Esophagus mucosa (tissue), 1 donor: ENCODE results near the gene SH3RF2. TPM values are rescaled to one million over a fixed set of nuclear protein-coding genes. Genes with fewer than 3 reads are reported as not detected.

Source experiments
- ATAC-seq: fragments of 200-7000 bp; cut with Tn5 transposase; one replicate; pipeline ENCODE4 v1.9.1; 2020
- total RNA-seq: library from RNA; stranded (reverse); gene quantifications from one replicate; pipeline ENCODE4 v1.2.4, GENCODE V29; 2023
- donor health status: DM: yes; HTN: yes; CAD: no.

Gene SH3RF2
- total RNA-seq, 1 donor from 2014 or later = 49.8 TPM

DNA sequence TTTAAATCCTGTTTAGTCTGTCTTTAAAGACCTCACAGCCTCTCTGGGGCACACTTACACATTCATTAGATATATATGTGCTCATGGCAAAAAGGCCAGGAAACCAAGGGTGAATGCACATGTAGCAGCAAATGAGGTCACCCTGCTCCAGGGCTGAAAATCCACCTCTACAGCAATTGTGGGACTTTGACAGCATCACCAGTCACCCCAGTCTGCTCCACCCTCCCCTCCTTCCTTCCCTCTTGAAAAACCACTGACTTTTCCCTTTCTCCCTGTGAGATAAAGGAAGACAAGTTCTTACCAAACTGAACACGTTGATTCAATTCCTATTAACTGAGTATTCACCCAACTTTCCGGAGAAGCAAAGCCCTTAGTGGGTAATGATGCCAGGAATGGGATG, 15.2 kb upstream of the SH3RF2 start:
- peak; percentile 92 for ATAC-seq

DNA sequence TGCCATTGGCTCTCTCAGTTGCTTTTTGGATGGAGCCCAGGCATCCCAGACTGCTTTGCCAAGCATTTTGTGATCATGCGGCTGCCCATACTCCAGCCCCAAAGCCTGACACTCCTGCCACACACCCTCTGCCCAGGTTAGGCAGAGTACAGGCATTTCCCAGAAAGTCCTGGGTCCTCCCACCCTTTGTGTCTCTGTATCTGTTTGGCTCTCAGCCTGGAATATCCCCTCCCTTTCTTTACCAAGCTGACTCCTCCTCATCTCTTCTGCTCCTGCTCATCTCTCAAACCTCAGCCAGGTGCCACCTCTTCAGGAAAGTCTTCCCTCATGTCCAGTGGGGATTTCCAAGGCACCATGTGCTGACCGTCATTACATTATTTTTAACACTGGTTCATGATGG, 14.3 kb upstream of the SH3RF2 start:
- peak; percentile 73 for ATAC-seq

DNA sequence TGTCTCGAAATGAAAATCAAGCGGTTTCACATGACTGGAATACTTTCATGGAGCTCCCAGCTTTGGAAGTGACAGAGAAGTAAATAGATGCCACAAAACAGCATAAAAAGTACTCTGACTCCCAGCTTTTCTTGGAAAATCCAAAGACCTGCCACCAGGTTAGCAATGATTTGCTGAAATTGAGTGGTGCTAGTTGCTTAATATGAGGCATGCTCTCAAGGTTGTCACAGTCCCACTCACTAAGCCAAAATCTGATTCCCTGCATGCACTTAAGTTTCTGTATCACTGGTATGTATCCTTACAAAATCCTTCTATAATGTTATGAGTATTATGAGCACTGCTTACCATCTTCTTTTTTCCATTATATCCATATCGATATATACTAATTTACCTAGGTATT, 13.0 kb upstream of the SH3RF2 start:
- no peak for ATAC-seq

DNA sequence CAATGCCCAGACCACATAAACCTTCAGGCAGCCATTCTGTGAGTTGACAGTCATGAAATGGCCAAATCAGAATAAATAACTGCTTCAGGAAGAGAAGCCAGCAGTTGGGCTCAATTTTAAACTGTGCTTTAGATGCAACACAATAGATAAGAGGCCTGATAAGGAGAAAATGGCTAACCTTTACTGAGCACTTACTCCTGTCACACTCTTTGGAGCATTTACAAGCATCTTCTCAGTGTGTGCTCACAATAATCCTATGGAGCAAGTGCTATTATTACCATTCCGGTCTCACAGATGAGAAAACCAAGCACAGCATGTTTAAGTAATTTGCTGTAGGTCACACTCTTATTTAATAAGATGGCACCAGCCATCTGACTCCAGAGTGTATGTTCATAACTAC, 11.5 kb upstream of the SH3RF2 start:
- ATAC-seq = no peak

DNA sequence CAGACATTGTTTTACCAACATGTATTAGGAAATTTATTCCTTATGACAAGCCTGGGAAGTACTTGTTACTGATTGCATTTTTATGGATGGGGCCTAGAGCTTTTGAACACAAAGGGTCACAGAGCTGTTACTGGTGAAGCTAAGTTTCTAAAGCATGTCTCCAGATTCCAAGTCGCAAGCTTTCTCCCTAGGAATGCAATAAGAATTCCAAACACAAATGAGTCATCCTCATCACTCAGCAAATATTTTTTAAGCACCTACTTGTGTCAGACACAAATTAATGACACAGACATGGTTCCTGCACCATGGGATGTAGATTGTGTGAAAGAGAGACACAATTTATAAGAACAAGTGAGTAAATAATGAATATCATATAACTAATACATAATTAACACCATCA, 11.0 kb upstream of the SH3RF2 start:
- ATAC-seq = no peak

DNA sequence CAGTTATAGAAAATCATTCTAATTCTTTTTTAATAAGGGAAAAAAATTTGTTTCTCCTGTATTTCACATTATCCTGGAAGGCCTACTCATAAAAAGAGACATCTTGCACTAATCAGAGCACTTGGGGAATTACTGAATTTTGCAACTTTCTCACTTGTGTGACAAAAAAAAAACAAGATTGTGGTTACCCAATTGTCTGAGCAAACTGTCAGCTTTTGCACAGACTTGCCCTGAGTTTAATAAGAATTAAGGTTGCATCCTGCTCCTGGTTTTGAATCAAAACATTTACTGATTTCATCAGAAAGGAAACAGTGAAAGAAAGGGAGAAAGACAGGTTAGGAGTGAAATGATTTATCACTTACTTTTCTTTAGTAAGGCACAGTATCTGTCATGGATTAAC, 10.6 kb upstream of the SH3RF2 start:
- ATAC-seq = peak; percentile 61

DNA sequence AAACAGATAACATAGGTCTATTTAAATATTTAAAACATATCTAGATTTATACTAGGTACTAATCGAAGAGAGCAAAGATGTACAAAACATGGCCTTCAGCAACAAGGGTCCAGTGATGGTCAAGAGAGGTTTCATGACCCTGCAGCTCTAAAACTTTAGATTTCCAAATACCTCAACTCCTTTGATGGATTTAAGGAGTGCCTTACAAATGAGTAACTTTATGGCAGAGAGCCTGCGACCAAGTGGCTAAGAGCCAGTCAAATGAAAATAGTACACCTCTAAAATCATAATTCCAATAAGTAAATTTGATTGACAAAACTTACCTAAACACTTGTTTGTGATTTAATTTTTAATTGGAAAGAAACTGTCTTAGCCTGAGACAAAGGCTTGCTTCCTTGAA, 4.7 kb upstream of the SH3RF2 start:
- no peak for ATAC-seq

DNA sequence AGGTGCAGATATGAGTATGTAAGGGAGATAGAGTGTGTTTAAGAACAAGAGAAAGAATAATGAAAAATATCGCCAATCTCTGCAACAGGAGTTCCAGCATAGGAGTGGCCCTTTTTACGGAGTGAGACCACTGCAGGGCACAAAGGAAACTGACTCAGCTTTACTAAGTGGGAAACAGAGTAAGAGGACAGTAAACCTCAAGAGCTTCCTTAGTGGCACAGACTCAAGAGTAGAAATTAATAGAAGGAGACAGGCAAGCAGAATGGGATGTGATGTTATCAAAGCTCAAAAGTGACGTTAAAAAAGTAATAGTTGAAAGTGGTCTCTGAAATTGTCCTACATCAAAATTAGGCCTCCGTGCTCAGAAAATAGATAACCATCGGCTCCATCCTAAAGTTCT, 2.1 kb upstream of the SH3RF2 start:
- no peak for ATAC-seq

DNA sequence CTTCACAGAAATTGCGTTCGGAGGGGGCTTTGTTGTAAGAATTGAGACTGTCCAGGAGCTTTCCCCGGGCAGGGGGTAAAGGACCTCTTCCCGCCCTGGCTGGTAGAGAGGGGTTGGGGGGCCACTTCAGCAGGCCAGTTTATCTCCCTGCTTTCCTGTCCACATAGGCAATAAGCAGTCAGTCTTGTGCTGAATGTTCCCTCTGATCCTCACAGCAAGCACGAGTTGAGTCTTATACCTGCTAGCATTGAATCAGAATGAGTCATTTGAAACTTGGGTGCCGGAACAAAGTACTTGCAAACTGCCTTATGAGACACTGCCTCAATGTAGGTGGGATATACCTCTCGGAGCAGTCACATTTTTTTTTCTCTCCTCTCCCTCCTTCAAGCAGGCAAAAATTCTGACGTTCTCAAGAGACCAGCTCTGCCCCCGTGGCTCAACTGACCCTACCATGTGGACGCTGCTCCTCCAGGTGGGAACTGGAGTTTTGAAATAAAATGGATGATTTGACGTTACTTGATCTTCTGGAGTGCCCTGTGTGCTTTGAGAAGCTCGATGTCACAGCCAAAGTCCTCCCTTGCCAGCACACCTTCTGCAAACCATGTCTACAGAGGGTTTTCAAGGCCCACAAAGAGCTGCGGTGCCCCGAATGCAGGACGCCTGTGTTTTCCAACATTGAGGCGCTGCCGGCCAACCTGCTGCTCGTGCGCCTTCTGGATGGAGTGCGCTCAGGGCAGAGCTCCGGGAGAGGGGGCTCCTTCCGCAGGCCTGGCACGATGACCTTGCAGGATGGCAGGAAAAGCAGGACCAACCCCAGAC, 1.3 kb downstream of the SH3RF2 start:
- peak; percentile 64 for ATAC-seq

DNA sequence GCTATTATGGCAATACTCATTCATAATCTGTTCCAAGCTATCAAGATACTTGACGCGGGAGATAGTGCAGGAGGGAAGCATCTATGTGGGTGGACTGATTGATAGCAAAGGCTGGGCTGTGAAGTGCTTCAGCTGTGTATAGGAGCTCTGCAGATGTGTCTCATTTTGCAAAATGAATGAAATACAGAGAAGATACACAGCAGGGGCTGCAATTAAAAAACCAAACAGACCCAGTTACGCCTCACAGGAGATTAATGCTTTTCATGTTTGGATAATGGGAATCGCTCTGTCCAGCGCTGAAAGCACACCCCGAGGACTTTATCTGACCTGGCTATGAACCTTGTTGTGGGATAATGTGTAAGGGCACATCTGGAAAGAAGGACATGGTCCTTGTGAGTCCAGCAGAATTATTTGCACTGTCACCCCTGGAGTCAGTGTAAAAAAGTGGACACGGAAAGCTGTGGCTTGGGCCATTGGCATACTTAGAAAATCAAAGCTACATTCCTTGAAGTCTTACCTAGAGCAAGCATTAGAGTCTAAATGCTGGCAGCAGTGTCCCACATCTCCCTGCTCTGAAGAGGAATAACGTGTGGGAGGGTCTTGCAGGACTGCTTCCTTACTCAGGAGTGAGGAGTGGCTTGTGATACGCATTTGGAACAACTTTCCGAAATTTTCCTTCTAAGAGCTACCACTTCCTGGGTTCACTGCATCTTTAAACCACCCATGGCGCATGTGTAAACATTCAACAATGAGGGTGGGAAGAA, 2.6 kb downstream of the SH3RF2 start:
- ATAC-seq = no peak

DNA sequence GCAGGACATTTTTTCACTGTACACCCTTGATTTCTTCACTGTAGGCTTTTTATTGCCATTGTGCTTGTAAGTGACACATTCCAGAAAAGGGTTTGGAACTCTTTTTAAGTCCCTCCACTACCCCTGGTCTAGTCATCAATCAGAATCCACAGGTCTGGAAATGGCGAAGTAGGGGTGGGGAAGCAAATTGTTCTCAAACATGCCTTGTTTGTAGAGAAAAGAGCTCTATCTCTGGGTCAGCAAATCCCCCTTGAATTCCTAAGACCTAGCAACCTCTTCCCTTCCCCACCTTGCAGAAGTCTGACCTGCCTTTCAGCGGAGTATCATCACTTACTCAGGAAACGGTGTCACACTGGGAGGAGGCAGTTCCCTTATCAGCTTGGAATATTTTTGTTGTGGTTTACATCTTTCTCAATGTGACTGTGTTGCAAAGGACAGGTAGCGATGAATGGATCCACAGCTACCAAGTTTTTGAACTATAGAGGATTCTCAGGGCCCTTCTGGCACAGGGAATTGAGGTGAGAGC, 3.2 kb downstream of the SH3RF2 start:
- no peak for ATAC-seq

DNA sequence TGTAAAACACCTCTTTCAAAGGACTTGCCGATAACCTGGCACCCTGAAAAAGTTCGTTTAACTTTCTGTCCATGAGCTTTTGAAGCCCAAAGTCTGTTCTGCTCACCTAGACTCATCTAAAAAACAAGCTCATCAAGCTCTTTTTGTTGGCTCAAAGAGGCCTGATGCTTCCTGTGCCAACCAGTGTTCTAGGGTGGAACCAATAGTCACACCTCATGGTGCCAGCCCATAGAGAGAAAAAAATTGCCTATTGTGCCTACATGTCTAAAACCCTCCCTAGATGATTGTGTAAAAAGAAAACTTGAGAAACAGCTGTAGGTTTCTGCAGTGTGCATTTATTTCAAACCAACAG, 4.7 kb downstream of the SH3RF2 start:
- ATAC-seq = peak; percentile 80

DNA sequence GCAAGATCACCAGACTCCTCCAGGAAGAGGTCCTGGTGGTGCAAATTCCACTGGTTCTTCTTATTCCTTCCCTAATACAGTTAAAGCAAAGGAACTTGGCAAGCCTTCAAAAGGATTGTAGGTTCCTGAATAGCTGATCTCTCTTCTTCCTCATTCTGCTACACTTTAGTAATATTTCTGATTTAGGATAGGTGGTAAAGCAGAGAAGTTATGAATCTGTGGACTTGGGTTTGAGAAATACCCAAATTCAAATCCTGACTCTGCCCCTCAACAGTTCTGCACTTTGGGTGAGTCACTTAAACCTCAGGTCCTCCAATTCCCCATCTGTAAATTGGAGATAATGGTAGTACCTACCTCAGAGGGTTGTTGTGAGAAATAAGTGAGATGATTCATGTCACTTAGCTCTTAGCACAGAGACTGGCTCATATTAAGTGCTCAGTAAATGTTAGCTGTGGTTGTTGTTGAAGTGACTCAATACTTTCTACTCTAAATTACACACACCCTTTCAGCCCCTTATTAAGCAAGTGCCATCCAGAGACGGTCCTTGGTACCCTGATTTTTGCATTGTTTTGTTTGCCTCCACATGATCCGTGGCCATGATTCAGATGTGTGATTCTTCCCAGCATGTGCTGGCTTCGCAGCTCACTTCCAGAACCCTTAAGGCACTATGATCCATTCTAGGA, 5.2 kb downstream of the SH3RF2 start:
- ATAC-seq = peak; percentile 76

DNA sequence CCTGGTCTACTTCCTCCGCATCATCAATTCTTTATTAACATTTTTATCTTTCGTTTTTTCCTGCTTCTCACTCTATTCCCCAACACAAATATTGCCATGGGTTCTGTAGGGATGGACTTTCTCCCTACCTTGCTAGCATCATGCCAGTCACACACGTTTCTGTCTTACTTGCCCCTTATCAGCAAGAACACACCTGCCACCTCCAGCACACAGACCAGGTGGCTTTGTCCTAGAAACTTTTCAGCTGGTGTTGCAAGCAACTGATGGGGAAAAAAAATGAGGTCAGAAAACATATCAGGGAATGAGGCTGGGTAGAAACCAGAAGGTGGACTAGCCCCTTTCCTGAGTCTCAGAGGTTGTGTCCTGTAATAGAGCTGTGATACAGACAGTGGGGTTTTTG, 5.8 kb downstream of the SH3RF2 start:
- no peak for ATAC-seq

DNA sequence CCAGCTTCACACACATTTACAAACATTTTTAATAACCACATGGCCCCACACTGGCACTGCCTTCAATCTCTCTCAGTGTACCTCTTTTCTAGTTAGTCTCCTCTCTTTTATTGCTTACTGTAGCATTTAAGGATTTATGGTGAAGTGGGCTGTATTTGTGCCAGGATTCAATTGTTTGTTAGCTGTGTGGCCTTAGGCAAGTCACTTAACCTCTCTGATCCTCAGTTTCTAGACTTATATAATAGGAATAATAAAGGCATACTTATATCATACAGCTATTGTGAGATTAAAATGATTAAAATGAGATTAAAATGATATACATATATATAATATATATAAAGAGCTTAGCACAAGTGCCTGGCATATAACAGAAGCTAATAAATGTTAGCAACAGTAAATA, 6.4 kb downstream of the SH3RF2 start:
- ATAC-seq = no peak

DNA sequence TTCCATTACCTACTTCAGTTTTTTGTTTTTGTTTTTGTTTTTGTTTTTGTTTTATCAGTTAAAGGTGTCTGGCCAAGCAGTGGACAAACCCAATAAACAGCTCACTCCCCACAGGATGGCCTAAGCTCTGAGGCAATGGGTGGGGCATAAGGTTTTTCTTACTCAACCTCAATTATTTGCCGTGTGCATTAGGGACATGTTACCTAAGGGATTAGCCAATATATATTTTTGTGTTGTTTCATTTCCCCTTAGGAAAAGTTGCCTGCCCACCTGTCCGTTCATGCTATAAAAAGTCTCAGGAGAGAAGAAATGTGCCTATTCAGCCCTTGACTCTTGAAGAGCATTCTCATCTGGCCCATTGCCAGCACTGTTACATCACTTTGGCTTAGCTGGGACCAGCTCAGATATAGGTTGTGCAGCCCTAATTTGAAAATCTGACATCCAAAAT, 7.3 kb downstream of the SH3RF2 start:
- peak; percentile 22 for ATAC-seq

DNA sequence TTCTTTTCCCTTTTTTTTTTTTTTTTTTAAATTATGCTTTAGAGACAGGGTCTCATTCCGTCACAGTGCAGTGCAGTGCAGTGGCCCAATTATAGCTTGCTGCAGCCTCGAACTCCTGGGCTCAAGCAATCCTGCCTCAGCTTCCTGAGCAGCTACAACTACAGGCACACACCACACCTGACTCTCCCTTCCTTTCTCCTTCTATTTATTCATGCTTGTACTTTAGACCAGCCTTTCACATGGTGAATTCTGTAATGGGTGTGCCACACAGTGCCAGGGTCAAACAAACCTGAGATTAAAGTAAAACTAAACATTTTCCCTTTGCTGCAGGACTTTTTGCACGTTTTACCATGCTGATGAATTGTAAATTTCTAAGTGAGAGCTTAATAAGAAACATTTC, 8.0 kb downstream of the SH3RF2 start:
- ATAC-seq = no peak

DNA sequence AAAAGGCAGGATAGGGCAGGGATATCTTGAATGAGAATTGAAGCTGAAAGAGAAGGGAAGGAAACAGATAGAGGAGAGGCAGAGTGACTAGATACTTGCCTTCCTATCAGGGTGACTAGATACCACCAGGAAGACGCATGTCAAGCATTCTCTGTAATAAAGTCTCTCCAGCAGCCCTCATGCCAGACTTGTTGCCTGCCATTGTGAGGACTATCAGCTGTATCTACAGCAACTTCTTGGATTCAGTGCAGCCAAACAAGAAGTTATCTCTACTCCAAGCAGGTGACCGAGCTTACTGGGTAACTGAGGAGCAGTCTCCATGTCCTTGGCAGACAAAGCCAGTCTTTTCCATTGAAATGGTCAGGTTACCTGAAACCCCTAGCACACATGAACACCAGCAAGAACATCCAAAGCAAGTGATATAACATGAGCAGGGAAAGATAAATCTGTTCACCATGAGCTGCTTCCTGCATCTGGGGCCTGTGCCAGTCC, 9.3 kb downstream of the SH3RF2 start:
- no peak for ATAC-seq

DNA sequence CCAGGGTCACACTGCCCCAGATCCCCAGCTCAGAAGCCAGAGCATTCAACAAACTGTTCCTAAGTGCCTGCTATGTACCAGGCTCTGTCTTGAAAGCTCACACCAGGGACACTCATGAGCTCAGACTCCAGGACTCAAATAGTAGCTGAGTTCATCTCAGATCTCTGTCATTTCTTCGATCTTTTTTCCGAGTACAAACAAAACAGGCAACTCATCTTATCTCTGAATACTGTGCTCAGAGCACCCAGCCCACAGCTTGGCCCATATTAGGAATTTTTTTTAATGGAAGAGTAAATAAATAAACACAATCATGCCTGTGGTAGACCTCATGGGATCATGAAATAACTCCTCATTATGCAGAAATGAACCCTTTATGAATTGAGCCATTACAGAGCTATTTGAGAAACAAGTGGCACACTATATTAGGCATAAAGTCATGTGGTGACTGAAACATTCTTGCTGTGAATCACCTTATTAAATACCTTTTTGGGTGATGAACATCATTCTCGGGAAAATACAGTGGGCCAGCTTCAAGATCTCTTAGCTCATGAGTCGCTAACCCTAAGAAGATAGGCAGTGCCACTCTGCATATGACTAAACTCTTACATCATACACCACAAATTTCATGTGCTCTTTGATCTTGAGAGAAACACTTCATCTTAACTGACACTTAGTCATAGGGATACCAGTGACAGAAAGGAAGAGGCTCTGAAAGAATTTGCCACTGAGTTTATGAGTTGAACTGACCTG, 9.9 kb downstream of the SH3RF2 start:
- ATAC-seq = peak; percentile 70

DNA sequence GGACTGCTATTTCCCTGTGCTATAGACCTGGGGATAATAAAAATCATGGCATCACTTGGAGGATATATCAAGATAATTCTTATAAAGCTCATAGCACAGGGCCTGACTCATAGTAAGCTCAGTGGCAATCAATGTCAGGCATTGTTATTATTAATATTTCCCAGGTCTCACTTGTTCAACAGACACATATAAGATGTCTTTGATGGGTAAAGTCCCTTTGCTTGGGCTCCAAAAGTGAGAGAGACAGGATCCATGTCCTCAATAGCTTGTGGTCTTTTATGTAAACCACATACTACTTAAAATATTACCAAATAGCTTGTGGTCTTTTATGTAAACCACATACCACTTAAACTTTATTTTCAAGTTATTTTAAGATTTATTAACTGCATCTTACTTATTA, 11.2 kb downstream of the SH3RF2 start:
- no peak for ATAC-seq

DNA sequence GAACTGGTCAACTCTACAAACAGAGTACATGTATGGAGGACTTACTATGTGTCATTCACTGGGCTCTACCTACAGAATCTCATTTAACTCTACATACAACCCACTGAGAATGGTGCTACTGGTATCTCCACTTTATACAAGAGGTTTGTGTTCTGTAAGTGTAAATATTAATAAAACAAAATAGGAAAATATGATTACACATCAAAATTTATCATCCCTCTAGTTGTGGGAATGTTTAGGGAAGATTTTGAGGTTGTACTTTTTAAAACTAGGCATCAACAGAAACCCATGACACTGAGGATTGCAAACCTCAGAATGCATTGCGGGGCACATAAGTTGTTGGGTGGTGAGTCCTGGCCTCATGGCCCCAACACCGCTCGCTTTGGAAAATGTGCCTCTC, 11.7 kb downstream of the SH3RF2 start:
- no peak for ATAC-seq

DNA sequence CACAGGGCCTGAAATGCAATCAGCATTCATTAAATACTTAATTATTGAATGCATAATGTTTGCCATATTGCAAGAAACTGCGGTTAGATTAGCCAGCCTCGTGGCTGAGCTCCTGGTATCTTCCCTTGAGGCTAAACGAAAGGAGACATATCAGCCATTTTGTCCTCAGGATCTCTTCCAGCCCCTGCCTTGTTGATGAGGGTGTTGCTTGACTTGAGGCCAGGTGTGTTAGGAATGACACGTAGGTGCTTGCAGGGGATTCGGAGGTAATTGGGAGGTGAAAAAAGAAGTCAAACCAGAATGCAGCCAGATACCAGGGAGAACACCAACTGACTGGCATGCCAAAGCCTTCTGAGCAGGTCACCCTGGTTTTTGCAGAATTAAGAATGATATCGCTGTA, 12.5 kb downstream of the SH3RF2 start:
- peak; percentile 86 for ATAC-seq
